Activated CD8-positive, alpha-beta memory T cell treated with anti-CD3 and anti-CD28 coated beads for 24 hours (primary cell): Measurements from ENCODE around the gene TRIM63.
"Not testable (repeated sequence)": the region's sequence is repeated elsewhere in the genome, so short reads cannot be mapped to it uniquely, and the experiment has no call there.

Experiments used
- DNase-seq: peaks from one replicate; pipeline ENCODE4 v3.0.0-alpha.2; 2020

TRIM63 gene

DNA sequence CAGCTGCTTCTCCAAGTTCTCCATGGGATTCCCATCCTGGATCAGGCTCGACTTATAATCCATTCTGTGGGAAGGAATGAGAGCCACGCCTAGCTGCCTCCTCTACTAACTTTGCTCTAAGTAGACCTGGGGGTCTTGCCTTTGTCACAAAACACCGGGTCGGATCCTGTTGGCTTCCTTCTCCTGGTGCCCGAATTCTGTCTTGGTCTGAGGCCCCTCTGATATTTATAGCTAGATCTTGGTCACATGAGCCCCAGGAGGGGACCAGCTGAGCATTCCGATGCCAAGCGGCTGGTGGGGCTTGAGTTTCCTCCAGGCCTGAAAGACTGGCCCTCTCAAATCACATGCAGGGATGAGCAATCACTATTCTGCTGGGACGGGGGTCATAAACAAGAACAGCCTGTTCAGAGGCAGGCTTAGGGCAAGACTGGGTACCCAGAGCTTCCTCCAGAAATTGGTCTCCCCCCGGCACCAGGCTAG is at the start of gene TRIM63:
Gene TRIM63, minus strand, starts transcription at position 199 of the 480 bp plus-strand sequence. Its CDS starts 136 bp downstream, at position 63.
- DNase-seq: no peak

GRCh38 chr1:26114165-26114927 is 46.9 kb upstream of the TRIM63 start:
- DNase-seq: no peak

DNA sequence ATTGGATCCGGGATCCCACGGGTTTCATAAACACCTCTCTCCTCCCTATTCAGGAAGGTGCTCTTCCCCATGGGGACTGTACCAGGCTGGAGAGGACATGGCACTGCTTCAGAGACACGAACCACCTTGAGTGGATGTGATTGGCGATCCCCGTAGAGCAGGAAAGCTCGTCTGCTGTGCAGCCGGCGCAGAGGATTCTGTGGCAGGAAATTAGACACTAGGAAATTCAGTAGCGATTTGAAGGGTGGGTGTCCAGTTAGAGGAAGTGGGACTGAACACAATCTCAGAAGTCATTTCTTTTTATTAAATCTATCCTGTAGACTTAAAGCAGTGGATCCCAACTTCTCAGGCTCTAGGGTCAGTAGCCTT is 45.0 kb upstream of the TRIM63 start:
- no peak for DNase-seq

DNA sequence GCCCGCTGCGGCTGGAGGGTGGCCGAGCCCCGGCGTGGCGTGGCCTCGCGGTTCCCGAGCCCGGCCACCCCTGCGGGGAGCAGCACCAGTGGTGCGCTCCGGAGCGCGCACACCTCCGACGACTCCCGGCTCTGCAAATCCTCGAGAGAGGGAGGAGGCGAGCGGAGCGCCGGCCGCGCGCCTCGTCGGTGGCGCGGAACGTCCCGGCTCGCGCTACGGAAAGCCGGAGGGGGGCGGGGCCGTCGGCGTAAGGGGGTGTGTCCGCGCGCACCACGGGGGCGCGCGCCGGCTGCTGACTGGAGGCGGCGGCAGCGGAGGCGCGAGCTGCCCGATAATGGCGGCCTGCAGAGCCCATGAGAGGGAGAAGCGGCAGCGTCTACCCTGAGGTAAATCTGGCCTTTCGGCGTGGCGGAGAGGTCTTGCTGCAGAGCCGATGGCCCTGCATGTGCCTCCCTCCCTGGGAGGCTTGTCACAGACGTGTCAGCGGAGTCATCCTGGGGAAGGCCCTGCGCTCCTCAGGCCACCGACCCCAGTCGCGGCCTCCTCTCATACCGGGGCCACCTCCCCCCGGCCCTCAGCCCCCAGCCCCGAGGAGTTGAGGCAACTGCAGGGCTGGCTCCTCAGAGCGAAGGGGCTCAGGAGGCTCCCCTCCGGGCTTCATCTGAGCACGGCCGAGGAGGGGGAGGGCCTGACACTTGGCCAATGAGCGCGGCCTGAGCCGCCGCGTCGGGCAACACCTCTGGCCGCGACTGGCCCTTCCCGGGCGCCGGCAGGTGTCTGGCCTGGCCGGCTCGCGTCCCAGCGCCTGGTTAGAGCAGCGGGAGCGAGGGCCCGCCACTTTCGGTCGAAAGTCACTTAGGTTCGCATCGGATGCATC is 44.3 kb upstream of the TRIM63 start, which contains the start of gene PDIK1L:
Gene PDIK1L, plus strand, starts transcription at position 295 of the 877 bp plus-strand sequence. CDS start 2,485 bp downstream, outside the sequence.
- DNase-seq: peak; percentile 97

GRCh38 chr1:26110731-26111529 is 43.5 kb upstream of the TRIM63 start:
- peak; percentile 87 for DNase-seq

DNA sequence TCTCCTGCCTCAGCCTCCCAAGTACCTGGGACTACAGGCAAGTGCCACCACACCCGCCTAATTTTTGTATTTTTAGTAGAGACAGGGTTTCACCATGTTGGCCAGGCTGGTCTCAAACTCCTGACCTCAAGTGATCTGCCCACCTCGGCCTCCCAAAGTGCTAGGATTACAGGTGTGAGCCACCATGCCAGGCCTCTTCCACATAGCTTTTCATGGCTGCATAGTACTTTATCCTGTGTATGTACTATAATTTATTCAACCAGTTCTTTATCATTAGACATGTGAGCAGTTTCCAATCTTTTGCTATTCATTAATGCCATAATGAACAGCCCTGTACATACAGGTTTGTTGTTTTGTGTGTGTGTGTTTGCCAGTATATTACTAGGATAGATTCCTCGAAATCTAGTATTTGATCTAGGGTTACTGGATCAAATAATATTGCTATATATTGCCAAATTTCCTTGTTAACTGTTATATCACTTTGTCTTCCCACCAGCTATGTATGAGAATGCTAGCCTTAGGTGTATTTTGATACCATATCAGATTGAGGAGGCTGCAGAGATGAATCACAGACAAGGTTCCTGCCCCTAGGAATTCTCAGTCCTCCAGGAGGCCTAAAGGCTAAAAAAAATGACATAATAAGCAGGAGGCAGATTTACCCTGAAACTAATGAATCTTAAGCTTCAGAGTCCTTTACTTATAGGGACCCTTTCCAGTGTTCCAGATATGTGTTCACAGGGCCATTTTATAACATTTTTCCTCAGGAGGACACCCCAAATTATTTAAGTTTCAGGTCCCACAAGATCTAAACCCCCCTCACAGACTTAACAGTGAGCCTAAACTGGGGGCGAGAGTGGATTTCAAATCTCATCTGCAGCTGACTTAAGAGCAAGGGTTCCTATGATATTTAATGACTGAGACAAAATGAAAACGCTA is 42.1 kb upstream of the TRIM63 start:
- no peak for DNase-seq

- not testable (repeated sequence) for DNase-seq
Observed at GRCh38 chr1:26105226-26105548, 37.8 kb upstream of the TRIM63 start.

DNA sequence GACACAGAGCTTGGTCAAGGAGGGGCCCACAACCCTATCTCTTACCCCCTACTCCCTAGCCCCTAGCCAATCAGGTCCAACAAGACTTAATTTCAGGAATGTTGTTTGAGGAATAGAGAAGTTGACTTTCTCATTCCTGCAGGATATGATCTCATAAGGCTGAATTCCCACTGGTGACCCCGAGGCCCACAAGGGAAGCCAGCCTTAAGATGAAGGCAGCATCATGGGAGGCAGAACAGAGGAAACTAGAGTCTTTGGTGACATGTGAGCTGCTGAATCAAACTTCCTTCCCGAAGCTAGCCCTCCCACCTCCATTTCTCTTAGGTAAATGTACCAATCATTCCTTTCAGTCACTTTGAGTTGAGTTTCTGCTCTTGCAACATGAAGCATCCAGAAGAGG is 35.1 kb upstream of the TRIM63 start:
- DNase-seq: no peak

GRCh38 chr1:26102119-26102518 is 34.7 kb upstream of the TRIM63 start:
- DNase-seq: no peak

DNA sequence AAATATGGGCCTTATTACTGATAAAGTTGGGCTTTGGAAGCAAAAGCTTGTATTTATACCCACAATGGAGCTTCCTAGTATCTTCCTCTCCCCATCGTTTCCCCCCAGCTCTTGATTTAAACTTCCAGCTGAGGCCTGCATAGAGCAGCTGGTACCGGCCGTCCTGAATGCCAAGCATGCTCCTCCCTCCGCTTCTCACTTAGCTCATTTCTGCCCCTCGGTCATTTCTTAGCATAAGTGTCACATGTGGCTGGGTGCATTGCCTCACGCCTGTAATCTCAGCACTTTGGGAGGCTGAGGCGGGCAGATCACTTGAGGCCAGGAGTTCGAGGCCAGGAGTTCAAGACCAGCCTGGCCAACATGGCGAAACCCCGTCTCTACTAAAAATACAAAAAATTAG is 32.8 kb upstream of the TRIM63 start:
- not testable (repeated sequence) for DNase-seq

DNA sequence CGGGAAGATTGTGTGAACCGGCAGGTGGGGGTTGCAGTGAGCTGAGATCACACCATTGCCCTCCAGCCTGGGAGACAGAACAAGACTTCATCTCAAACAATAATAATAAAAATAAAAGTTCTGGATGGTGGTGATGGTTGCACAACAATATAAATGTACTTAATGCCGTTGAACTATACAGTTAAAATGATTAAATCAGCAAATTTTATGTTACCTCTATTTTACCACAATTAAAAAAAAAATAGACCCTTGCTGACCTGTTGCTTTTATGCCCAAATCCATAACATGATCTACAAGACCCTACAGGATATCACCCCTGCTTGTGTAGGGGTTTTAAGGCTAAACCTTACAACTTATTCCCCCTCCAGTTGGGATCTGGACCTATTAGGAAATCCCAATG is 32.4 kb upstream of the TRIM63 start:
- DNase-seq: no peak

- DNase-seq: no peak
Observed at GRCh38 chr1:26098602-26099001, 31.2 kb upstream of the TRIM63 start.

DNA sequence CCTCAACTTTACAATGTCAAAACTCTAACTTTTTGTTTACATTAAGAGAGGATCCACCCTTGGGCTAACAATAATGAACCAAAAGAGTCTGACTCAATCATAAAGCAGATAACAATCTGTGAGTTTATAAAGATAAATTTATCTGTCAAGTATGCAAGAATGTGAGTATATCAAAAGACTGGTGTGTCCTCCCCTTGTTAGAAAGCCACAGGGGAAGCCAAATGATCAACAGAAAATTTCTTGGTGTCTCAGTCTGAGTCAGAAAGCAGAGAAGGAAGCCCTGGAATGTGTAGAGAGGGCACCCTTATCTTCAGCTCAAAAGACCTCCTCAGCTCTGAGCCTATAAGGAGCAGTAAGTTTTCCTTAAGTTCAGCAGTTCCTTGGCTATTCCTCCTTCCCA is 30.3 kb upstream of the TRIM63 start:
- no peak for DNase-seq

GRCh38 chr1:26096471-26096870 is 29.0 kb upstream of the TRIM63 start:
- no peak for DNase-seq

GRCh38 chr1:26094677-26095383 is 27.4 kb upstream of the TRIM63 start:
- DNase-seq: no peak

- DNase-seq: no peak
Observed at GRCh38 chr1:26094076-26094669, 26.7 kb upstream of the TRIM63 start.

GRCh38 chr1:26093569-26093968 is 26.1 kb upstream of the TRIM63 start:
- not testable (repeated sequence) for DNase-seq

DNA sequence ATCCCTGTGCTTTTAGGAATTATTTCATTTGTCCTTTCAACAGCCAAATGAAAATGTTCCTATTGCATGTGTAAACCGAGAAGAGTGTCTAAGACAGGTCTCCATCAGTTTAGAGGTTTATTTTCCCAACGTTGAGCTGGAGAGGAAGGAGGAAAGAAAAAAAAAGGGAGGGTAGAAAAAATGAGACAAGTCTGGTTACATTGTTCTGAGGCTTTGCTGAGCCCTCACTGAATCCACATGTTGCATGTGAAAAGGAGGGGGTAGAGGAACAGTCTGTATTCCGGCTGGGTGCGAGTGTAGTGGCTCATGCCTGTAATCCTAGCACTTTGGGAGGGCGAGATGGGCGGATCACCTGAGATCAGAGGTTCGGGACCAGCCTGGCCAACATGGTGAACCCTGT is 25.0 kb upstream of the TRIM63 start:
- no peak for DNase-seq

DNA sequence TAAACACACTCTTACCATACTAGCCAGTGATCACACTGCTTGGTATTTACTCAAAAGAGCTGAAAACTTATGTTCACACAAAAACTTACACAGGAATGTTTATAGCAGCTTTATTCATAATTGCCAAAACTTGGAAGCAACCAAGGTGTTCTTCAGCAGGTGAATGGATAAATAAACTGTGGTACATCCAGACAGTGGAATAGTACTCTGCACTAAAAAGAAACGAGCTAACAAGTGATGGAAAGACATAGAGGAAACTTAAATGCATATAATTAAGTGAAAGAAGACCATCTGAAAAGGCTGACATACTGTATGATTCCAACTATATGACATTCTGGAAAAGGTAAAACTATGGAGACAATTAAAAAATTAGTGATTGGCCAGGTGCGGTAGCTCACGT is 23.5 kb upstream of the TRIM63 start:
- no peak for DNase-seq

DNA sequence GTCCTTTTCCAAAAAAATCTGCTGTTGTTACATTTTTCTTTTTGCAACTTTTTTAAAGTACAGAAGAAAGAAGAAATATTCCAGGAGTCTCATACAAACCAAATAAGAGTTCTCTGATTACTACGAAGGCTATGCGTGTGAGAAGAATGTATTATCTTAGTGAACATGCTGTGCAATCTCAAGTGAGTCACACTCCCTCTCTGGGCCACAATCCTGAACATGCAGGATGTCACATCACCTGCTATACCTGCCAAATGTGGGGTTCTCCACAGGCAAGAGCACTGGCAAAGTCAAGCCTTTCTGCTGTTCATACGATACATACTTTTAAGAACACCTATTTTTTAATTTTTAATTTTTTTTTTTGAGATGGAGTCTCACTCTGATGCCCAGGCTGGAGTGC is 21.7 kb upstream of the TRIM63 start:
- DNase-seq: no peak

DNA sequence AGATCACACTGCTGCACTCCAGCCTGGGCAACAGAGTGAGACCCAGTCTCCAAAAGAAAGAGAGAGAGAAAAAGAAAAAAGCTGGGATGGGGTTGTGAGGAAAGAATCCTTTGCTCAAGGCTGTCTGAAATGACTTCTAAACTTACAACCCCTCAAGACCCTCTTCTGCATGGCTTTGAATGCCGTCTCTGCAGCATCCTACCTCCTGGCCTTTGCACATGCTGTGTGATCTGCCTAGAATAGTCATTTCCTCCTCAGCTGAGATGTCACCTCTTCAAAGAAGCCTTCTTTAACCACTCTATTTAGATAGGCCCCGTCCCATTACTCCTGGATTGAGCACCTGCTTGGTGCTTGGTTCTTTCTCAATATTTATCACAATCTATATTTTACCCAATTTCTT is 17.4 kb upstream of the TRIM63 start:
- DNase-seq: no peak
